H9 (cell line): ENCODE data around the gene CPT1C. TPM values are rescaled to one million over a fixed set of nuclear protein-coding genes. Genes with fewer than 3 reads are reported as not detected.
A peak's percentile ranks its signal among the peaks of the same experiment; 100 is the strongest.

Experiments
- DNase-seq: peaks from one replicate; pipeline ENCODE4 v3.0.0-alpha.2; 2017
- H2AFZ ChIP-seq: one replicate; pipeline ENCODE4 v1.6.1; 2013; ENCODE audit warnings: mild to moderate bottlenecking, low read length, control low read depth, moderate library complexity
- H2AK5ac ChIP-seq: 2 replicates; pipeline ENCODE4 v1.6.1; 2013; ENCODE audit warnings: low read length, control low read depth, mixed read lengths; ENCODE audit not compliant: insufficient read length
- H2BK120ac ChIP-seq: one replicate; pipeline ENCODE4 v1.6.1; 2013; ENCODE audit warnings: low read depth, mild to moderate bottlenecking, low read length, control low read depth, inconsistent platforms; ENCODE audit not compliant: poor library complexity, severe bottlenecking
- H2BK12ac ChIP-seq: 2 replicates; pipeline ENCODE4 v1.6.1; 2013; ENCODE audit warnings: low read length, control low read depth, mixed read lengths, low read depth; ENCODE audit not compliant: insufficient read length
- H2BK15ac ChIP-seq: 2 replicates; pipeline ENCODE4 v1.6.1; 2013; ENCODE audit warnings: low read depth, low read length, control low read depth
- H2BK20ac ChIP-seq: one replicate; pipeline ENCODE4 v1.6.1; 2013; ENCODE audit warnings: low read depth, mild to moderate bottlenecking, low read length, control low read depth, inconsistent platforms; ENCODE audit not compliant: poor library complexity, severe bottlenecking
- H2BK5ac ChIP-seq: 2 replicates; pipeline ENCODE4 v1.6.1; 2013; ENCODE audit warnings: low read length, control low read depth, mixed read lengths; ENCODE audit not compliant: insufficient read length
- H3K14ac ChIP-seq: 2 replicates; pipeline ENCODE4 v1.6.1; 2013; ENCODE audit warnings: low read length, control low read depth; ENCODE audit not compliant: insufficient read depth
- H3K18ac ChIP-seq: 2 replicates; pipeline ENCODE4 v1.6.1; 2013; ENCODE audit warnings: low read depth, mild to moderate bottlenecking, mixed read lengths, low read length, control low read depth; ENCODE audit not compliant: insufficient read length
- H3K23ac ChIP-seq: 2 replicates; pipeline ENCODE4 v1.6.1; 2013; ENCODE audit warnings: low read length, control low read depth, mixed read lengths, low read depth; ENCODE audit not compliant: insufficient read length
- H3K23me2 ChIP-seq: 2 replicates; pipeline ENCODE4 v1.6.1; 2013; ENCODE audit warnings: low read depth, mild to moderate bottlenecking, mixed read lengths, low read length, control low read depth; ENCODE audit not compliant: insufficient read length, poor library complexity, severe bottlenecking
- H3K27ac ChIP-seq: 2 replicates; pipeline ENCODE4 v1.5.1; 2013; ENCODE audit warnings: low read length, control low read depth, mixed read lengths, low read depth; ENCODE audit not compliant: insufficient read length
- H3K27me3 ChIP-seq: 2 replicates; pipeline ENCODE4 v1.6.1; 2013; ENCODE audit warnings: low read length, control low read depth, inconsistent platforms; ENCODE audit not compliant: insufficient read depth
- H3K4ac ChIP-seq: 2 replicates; pipeline ENCODE4 v1.6.1; 2013; ENCODE audit warnings: low read depth, mild to moderate bottlenecking, control low read depth, inconsistent platforms, low read length, moderate library complexity
- H3K4me1 ChIP-seq: 2 replicates; pipeline ENCODE4 v1.6.1; 2013; ENCODE audit warnings: low read length, control low read depth, inconsistent platforms; ENCODE audit not compliant: insufficient read depth
- H3K4me2 ChIP-seq: 2 replicates; pipeline ENCODE4 v1.6.1; 2013; ENCODE audit warnings: low read length, control low read depth, mixed read lengths; ENCODE audit not compliant: insufficient read length, insufficient read depth
- H3K56ac ChIP-seq: 2 replicates; pipeline ENCODE4 v1.6.1; 2013; ENCODE audit warnings: low read depth, mild to moderate bottlenecking, mixed read lengths, low read length, control low read depth; ENCODE audit not compliant: insufficient read length
- H3K79me1 ChIP-seq: 2 replicates; pipeline ENCODE4 v1.6.1; 2013; ENCODE audit warnings: low read depth, mild to moderate bottlenecking, moderate library complexity, low read length, control low read depth, inconsistent platforms; ENCODE audit not compliant: insufficient read depth, poor library complexity, severe bottlenecking
- H3K79me2 ChIP-seq: 2 replicates; pipeline ENCODE4 v1.6.1; 2013; ENCODE audit warnings: low read length, control low read depth, inconsistent platforms; ENCODE audit not compliant: insufficient read depth
- H3K9ac ChIP-seq: 2 replicates; pipeline ENCODE4 v1.6.1; 2013; ENCODE audit warnings: low read length, control low read depth, mixed read lengths; ENCODE audit not compliant: insufficient read length; ENCODE audit errors: extremely low read depth
- H3K9me3 ChIP-seq: one replicate; pipeline ENCODE4 v1.6.1; 2013; ENCODE audit warnings: low read depth, low read length, inconsistent platforms; ENCODE audit not compliant: control insufficient read depth
- H3T11ph ChIP-seq: one replicate; pipeline ENCODE4 v1.6.1; 2013; ENCODE audit warnings: mild to moderate bottlenecking, low read length, control low read depth, inconsistent platforms
- H4K20me1 ChIP-seq: one replicate; pipeline ENCODE4 v1.6.1; 2013; ENCODE audit not compliant: control insufficient read depth, insufficient read length, insufficient read depth
- H4K5ac ChIP-seq: 2 replicates; pipeline ENCODE4 v1.6.1; 2013; ENCODE audit warnings: low read depth, mild to moderate bottlenecking, mixed read lengths, low read length, control low read depth; ENCODE audit not compliant: insufficient read length
- H4K8ac ChIP-seq: replicated peaks from 2 replicates; pipeline ENCODE4 v1.6.1; 2013; ENCODE audit warnings: low read length, control low read depth, mixed read lengths, low read depth; ENCODE audit not compliant: insufficient read length
- H4K91ac ChIP-seq: 2 replicates; pipeline ENCODE4 v1.6.1; 2013; ENCODE audit warnings: low read depth, mild to moderate bottlenecking, moderate library complexity, mixed read lengths, low read length, control low read depth; ENCODE audit not compliant: insufficient read length
- H3K27ac Mint-ChIP-seq, 3 experiments: 2 replicates in 2 of 3; 3 replicates in 1 of 3; pipeline ENCODE4 v1.8.0; 2020 to 2021; ENCODE audit warnings: mixed read lengths in 3 of 3, mild to moderate bottlenecking in 1 of 3, moderate library complexity in 1 of 3
- H3K27me3 Mint-ChIP-seq: 2 replicates; pipeline ENCODE4 v1.8.0; 2021; ENCODE audit warnings: low read depth, mild to moderate bottlenecking, moderate library complexity, mixed read lengths
- H3K36me3 Mint-ChIP-seq, 3 experiments: 2 replicates in 2 of 3; 3 replicates in 1 of 3; pipeline ENCODE4 v1.8.0; 2020 to 2021; ENCODE audit warnings: low read depth in 3 of 3, mixed read lengths in 3 of 3; ENCODE audit not compliant: insufficient read depth in 1 of 3
- H3K4me1 Mint-ChIP-seq, 2 experiments: 2 replicates each; pipeline ENCODE4 v1.8.0; 2020; ENCODE audit warnings: mixed read lengths in 2 of 2
- H3K4me3 Mint-ChIP-seq, 2 experiments: 2 replicates in 1 of 2; 3 replicates in 1 of 2; pipeline ENCODE4 v1.8.0; 2020 to 2021; ENCODE audit warnings: mild to moderate bottlenecking in 2 of 2, mixed read lengths in 2 of 2, moderate library complexity in 1 of 2
- H3K9me3 Mint-ChIP-seq, 2 experiments: 2 replicates in 1 of 2; 3 replicates in 1 of 2; pipeline ENCODE4 v1.8.0; 2020; ENCODE audit warnings: mild to moderate bottlenecking in 2 of 2, mixed read lengths in 2 of 2, moderate library complexity in 1 of 2
- WGBS: extraction: QIAGEN DNeasy Blood & Tissue Kit; methylation state at CpG from one replicate; pipeline ENCODE4 v1.1.7; 2013; ENCODE audit warnings: missing lambda C conversion rate, low lambda C conversion rate, mixed read lengths; ENCODE audit not compliant: insufficient read length; ENCODE audit errors: extremely low coverage; 5-methylcytosine and 5-hydroxymethylcytosine counted together
- total RNA-seq: library from RNA; stranded (reverse); gene quantifications from 2 replicates; pipeline ENCODE4 v1.2.1, GENCODE V29; 2021
- TF ChIP-seq, protein P1 (sequence below): fragments of 200-600 bp; sonication (generic); conservative IDR thresholded peaks from 3 replicates; pipeline ENCODE4 v1.8.0; 2021; ENCODE audit warnings: antibody characterized with exemption, mild to moderate bottlenecking

CPT1C gene
- total RNA-seq, 1 experiment from 2014 or later: 74.6 TPM

DNA sequence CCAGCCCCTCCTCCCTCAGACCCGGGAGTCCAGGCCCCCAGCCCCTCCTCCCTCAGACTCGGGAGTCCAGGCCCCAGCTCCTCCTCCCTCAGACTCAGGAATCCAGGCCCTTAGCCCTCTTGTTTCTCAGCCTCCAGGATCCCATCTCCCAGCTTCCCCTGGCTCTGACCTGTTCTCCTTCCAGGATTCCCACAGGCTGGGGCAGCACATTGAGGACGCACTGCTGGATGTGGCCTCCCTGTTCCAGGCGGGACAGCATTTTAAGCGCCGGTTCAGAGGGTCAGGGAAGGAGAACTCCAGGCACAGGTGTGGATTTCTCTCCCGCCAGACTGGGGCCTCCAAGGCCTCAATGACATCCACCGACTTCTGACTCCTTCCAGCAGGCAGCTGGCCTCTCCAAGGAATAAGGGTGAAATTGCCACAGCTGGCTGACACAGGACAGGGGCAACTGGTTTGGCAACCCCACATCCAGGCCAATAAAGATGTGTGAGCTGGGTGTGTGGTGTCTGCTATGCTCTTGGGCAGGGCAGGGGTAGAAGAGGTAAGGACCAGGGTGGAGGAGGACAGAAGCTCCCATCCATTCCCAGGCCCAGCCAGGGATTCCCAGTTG is 22.4 kb downstream of the CPT1C start:
- no peak overlapping the region for H3K4me2 ChIP-seq
- DNase-seq: no peak

More for the DNA sequence above, 22.4 kb downstream of the CPT1C start:
- Histone ChIP-seq H4K8ac (no peak overlapping the region), H3K23ac (no peak overlapping the region), H3K9ac (no peak overlapping the region), H3K14ac (no peak overlapping the region), H2BK5ac (no peak overlapping the region), H3K27ac (no peak overlapping the region), H3K4ac (no peak overlapping the region), H2AK5ac (no peak overlapping the region), H3K23me2 (no peaks in the 10 kb centered on the region), H2BK120ac (no peak overlapping the region), H3K27me3 (no peaks in the 10 kb centered on the region), H2BK20ac (no peak overlapping the region), H3K56ac (no peak overlapping the region), H3K4me1 (no peaks in the 10 kb centered on the region), H3K79me1 (no peaks in the 10 kb centered on the region), H4K5ac (no peak overlapping the region), H4K20me1 (no peaks in the 10 kb centered on the region), H2BK15ac (no peak overlapping the region), H4K91ac (no peak overlapping the region), H3K9me3 (no peaks in the 10 kb centered on the region), H2BK12ac (no peak overlapping the region), H3K79me2 (no peaks in the 10 kb centered on the region), H3T11ph (no peak overlapping the region), H3K18ac (no peak overlapping the region), H2AFZ (no peak overlapping the region)
- H3K27ac Mint-ChIP-seq: peak overlapping the region in 1 of 3 experiments; percentile 40; a peak in 1 of 7 replicates
- TF ChIP-seq, protein P1, sequence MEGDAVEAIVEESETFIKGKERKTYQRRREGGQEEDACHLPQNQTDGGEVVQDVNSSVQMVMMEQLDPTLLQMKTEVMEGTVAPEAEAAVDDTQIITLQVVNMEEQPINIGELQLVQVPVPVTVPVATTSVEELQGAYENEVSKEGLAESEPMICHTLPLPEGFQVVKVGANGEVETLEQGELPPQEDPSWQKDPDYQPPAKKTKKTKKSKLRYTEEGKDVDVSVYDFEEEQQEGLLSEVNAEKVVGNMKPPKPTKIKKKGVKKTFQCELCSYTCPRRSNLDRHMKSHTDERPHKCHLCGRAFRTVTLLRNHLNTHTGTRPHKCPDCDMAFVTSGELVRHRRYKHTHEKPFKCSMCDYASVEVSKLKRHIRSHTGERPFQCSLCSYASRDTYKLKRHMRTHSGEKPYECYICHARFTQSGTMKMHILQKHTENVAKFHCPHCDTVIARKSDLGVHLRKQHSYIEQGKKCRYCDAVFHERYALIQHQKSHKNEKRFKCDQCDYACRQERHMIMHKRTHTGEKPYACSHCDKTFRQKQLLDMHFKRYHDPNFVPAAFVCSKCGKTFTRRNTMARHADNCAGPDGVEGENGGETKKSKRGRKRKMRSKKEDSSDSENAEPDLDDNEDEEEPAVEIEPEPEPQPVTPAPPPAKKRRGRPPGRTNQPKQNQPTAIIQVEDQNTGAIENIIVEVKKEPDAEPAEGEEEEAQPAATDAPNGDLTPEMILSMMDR: no peak
- H3K36me3 Mint-ChIP-seq: peaks cover 36 to 53% (median 52%) of the 10 kb centered on the region in 3 experiments
- peaks cover 3 to 9% of the 10 kb centered on the region in 2 experiments for H3K4me1 Mint-ChIP-seq
- peaks cover 2% of the 10 kb centered on the region; the same call in 1 of the 2 replicates for H3K27me3 Mint-ChIP-seq
- peaks cover 3% of the 10 kb centered on the region in 2 experiments; a peak in 2 of 5 replicates for H3K9me3 Mint-ChIP-seq
- no peak overlapping the region for H3K4me3 Mint-ChIP-seq
- no CpG with 5 or more reads among the region's 8 CpGs for WGBS
